HL-60/S4 (cell line): ENCODE results near the gene TMEM63C.

Experiments
- in situ Hi-C: fragments of 300-500 bp; cut with MboI; formaldehyde crosslinking; loops from 2 replicates; pipeline ENCODE4 v1.14.3; 2022; ENCODE audit warnings: low sequenced_read_pairs

The TMEM63C gene

DNA sequence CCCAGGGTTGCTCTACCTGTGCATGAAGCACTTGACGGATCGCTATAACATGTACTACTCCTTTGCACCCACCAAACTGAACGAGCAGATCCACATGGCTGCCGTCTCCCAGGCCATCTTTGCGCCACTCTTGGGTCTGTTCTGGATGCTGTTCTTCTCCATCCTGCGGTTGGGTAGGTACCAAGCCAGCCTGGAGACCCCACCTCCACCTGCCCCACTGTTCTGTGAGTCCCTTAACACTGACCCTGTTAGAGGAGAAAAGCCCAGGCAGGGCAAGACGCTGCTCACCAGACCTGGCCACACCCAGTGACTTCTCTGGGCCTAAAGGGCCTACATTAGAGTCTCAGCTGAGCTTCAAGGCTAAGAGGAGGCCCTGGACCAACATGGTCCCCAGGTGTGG lies 67.7 kb downstream of the TMEM63C start:
- in situ Hi-C loops: no loop called here

DNA sequence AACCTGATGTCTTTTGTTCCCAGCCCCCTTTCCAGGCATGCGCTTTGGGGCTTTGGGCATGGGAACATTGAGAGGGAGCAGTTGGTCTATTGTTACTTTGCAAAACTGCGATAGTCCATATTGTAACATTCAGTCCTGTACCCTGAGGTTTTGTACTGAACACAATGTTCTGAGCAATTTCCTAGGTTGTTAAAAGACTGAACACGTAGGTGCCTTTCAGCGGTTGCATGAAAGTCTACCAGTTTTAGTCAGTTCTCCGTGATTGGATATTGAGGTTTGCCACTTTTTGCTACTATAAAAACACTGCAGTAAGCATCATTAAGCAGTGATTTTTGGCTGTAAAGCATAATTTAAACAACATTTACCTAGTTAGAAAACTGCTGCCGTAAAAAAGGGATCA lies 69.3 kb downstream of the TMEM63C start:
- in situ Hi-C loops: no loop called here

DNA sequence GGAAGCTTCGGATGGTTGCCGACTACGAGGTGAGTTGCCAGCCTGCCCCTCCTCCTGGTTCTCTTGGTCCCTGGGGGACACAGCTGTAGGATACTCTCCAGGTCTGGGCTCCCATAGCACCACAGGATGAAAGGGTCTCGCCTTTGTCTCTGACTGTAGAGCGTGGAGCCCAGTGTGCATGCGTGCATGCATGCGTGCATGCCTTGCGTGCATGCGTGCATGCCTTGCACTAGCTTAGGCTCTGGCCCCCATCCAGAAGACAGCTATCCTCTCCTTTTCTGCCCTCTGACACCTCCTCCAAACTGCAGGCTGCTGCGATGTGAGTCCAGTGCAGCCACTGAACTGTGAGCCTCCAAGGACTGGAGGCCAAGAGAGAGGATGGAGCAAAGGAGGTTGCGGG lies 70.3 kb downstream of the TMEM63C start:
- in situ Hi-C loops: no loop called here

DNA sequence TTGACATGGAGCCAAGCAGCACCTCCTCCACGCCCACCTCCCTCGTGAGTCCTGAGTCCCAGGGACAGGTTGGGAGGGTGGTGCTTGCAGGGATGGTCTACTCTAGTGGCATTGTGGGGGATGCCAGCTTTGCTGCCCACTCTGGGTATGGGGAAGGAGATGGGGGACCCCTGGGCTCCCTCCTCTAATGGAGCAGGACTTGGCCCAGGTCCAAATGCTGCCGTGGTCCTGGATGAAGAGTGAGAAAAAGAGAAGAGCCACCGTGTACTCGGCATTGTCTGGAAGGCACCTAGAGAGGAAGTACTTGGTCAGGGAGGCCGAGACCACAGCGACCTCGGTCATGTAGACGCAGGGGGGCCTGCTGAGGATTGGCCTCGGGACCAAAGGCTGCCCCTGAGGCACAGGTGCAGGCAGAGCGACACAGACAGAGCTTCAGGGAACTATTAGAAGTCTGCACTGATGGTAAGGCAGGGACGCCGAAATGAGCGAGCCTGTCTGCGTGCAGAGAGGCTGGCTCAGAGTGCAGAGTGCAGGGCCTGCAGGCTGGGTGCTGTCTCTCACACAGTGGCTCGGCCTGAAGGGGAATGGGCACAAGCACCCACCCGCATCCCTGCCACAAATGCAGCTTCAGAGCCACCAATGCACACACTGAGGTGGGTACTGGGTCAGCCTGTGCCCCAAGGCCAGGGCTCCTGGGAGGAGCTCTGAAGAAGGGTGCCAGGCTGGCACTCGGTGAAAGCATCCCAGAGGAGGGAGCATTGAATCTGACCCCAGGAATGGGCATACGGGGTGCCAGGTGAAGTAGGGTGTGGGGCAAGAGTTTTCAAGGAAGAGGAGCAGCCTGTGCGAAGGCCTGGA lies 72.0 kb downstream of the TMEM63C start:
- in situ Hi-C loops: no loop called here

GRCh38 chr14:77256694-77257093 lies 75.1 kb downstream of the TMEM63C start:
- in situ Hi-C loops: no loop called here

DNA sequence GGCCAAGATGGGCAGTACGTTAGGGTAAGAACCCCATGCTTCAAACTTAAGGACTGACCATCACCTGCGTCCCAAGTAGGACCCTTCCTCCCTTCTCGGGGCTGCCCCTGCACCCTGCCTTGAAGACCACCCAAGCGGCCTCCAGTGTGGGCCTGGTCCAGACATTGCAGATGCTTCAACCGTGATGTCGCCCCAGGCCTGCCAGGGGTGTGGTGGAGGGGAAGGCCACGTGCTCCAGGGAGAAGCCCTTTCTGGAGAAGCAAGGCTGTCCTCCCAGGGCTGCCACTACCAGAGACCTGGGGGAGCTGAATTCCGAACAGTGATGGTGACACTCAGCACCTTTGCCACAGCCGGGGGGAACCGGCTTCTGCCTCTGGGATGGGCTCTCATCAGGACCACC lies 76.1 kb downstream of the TMEM63C start:
- in situ Hi-C loops: no loop called here

DNA sequence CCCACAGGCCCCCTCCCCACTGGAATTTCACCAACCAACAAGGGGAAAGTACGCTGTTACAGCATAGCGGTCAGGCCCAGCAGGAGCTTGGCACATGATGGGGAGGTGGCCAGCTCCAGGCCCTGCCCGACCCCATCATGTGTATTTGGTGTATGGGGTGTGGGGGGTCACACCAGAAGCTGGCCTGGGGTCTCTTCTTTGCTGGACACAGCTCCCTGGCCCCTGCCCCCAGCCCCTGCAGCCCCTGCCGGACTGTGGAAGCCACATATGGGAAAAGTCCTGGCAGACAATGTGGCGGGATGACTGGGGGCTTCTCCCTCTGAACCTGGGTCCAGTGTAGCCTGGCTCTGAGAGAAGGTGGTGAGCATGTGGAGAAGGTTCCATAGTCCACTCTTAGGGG lies 77.0 kb downstream of the TMEM63C start:
- in situ Hi-C loops: no loop called here

- in situ Hi-C loops: no loop called here
These were observed 77.6 kb downstream of the TMEM63C start for GRCh38 chr14:77259025-77259715.

DNA sequence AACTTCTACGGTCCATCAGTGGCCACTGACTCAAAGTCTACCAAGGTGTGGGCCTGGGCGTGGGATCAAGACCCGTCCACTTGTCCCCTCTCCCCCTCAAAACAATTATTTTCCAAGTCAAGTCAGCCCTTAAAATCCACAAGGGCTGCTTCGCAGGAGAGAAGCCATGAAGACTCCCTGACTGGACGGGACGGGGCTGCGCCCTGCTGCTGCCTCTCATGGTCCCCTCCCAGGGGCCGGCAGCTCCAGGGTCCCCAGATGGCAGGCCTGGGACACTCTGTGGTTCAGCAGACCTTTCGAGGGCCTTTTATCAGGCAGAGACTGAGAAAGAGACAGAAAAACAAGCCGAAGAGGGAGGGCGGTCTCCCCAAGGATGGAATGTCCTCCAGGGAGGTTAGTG lies 78.6 kb downstream of the TMEM63C start:
- in situ Hi-C loops: no loop called here

DNA sequence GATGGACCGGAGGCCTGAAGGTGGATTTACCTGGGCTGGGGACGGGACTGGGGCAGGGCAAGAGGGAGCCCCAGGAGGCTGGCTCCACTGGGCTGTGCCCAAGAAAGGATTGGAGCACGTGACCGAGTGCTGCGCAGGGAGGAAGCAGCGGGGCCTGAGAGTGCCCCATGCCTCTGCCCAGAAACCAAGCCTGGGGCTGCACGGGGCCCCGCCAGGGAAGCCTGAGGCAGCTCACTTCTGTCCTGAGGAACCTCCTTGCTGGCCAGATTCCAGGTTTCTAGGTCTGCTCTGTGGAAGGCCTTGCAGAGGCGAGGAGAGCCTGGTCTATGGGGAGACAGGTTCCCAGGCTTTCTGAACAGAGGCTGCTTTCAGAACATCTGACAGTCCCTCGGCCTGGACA lies 79.0 kb downstream of the TMEM63C start:
- in situ Hi-C loops: no loop called here

GRCh38 chr14:77264466-77265186 lies 83.0 kb downstream of the TMEM63C start:
- in situ Hi-C loops: no loop called here

- in situ Hi-C loops: no loop called here
These were observed 83.6 kb downstream of the TMEM63C start for GRCh38 chr14:77265187-77265515.

GRCh38 chr14:77265561-77266335 lies 84.2 kb downstream of the TMEM63C start:
- in situ Hi-C loops: no loop called here

GRCh38 chr14:77266336-77266735 lies 84.7 kb downstream of the TMEM63C start:
- in situ Hi-C loops: no loop called here

GRCh38 chr14:77267937-77268699 lies 86.5 kb downstream of the TMEM63C start:
- in situ Hi-C loops: no loop called here

DNA sequence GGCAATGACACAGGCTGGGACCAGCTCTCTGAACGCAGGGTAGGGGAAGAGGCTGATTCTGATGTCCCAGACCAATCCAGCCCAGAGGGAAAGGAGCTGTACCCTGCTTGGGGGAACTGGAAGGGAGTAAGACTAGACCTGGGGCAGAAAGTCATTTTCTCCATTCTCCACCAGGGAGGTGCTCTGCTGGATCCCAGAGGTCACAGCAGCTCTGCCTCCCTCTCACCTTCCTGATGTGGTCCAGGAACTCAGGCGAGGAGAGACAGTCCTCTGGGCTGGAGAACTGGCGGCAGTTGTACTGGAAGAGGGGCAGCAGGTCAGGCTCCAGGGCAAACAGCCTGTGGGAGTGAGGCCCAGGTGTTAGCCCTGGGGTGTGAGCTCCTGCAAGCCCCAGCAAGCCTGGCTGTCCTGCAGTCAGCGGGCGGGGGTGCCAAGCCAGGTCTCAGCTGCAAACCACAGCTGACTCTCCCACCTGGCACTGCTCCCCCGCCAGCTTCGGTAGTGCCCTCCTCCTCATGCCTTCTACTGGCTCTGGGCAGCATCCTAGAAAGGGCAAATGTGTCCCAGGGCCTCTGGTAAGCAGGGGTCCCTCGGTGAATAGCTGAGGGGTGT lies 87.5 kb downstream of the TMEM63C start:
- in situ Hi-C loops: no loop called here

- in situ Hi-C loops: no loop called here
These were observed 88.9 kb downstream of the TMEM63C start for GRCh38 chr14:77270361-77271112.

- in situ Hi-C loops: no loop called here
These were observed 89.6 kb downstream of the TMEM63C start, which contains the start of gene NGB for GRCh38 chr14:77271113-77271710. TSS of gene NGB (minus strand) at chr14:77271206. CDS start at chr14:77270937, 269 bp downstream.

DNA sequence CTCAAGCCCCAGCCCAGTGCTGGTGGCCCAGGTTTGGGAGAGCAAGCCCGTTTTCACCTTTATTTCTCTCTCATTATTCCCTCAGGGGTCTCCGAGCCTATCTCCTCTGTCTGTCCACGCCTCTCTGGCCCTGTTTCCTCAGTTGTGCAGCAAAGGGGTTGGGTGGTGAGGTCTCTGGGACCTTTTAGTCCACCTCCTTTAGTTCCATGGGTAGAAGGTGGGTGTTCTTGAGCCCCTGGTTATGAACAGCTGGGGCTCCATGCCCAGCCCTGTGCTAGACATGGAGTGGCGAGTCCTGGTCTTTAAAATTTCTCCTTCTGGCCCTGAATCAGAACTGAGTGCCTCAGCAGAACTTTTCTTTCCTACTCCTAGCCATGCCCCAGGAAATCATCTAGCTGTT lies 90.7 kb downstream of the TMEM63C start:
- in situ Hi-C loops: no loop called here
